Kidney epithelial cell (primary cell): Measurements from ENCODE around the gene RESP18. TPM values are rescaled to one million over a fixed set of nuclear protein-coding genes. Genes with fewer than 3 reads are reported as not detected.

ENCODE experiments used
- DNase-seq: peaks from one replicate; pipeline ENCODE4 v3.0.0-alpha.2; 2010; ENCODE audit warnings: low read depth
- H3K27me3 ChIP-seq: 2 replicates; pipeline ENCODE4 v1.6.0; 2011; ENCODE audit warnings: low read length; ENCODE audit not compliant: control insufficient read depth, insufficient read depth
- H3K36me3 ChIP-seq: 2 replicates; pipeline ENCODE4 v1.5.1; 2011; ENCODE audit warnings: low read length; ENCODE audit not compliant: control insufficient read depth, insufficient read depth
- H3K4me3 ChIP-seq: 2 replicates; pipeline ENCODE4 v1.5.1; 2011; ENCODE audit warnings: low read depth, mild to moderate bottlenecking, control low read depth, low read length
- CTCF ChIP-seq: IDR thresholded peaks from 2 replicates; pipeline ENCODE4 v1.5.1; 2011; ENCODE audit warnings: mild to moderate bottlenecking, moderate library complexity, low read length, control low read depth, inconsistent platforms; ENCODE audit not compliant: insufficient read depth, poor library complexity, severe bottlenecking
- total RNA-seq: library from RNA; depleted of rRNA; stranded (reverse); fragments of >200 nt; gene quantifications from 2 replicates; pipeline ENCODE4 v1.2.3, GENCODE V29; 2015

The RESP18 gene
- total RNA-seq, 1 donor from 2014 or later, result not detected

- Histone ChIP-seq H3K27me3 (no peaks in the 10 kb centered on the region), H3K36me3 (no peaks in the 10 kb centered on the region), H3K4me3 (no peak overlapping the region)
- DNase-seq, result no peak
- TF ChIP-seq CTCF, result no peak
Observed at GRCh38 chr2:219292616-219293015, 39.9 kb downstream of the RESP18 start.

GRCh38 chr2:219291910-219292490 is 40.5 kb downstream of the RESP18 start:
- H3K36me3 ChIP-seq, result no peaks in the 10 kb centered on the region
- no peak for TF ChIP-seq CTCF
- no peaks in the 10 kb centered on the region for H3K27me3 ChIP-seq
- no peak overlapping the region for H3K4me3 ChIP-seq
- no peak for DNase-seq

GRCh38 chr2:219291394-219291793 is 41.1 kb downstream of the RESP18 start:
- no peak for TF ChIP-seq CTCF
- H3K4me3 ChIP-seq, result no peak overlapping the region
- DNase-seq, result no peak
- no peaks in the 10 kb centered on the region for H3K27me3 ChIP-seq
- H3K36me3 ChIP-seq, result no peaks in the 10 kb centered on the region

GRCh38 chr2:219290381-219291171 is 42.0 kb downstream of the RESP18 start:
- no peak overlapping the region for H3K4me3 ChIP-seq

GRCh38 chr2:219289537-219290361 is 42.8 kb downstream of the RESP18 start:
- Histone ChIP-seq H3K36me3 (no peaks in the 10 kb centered on the region), H3K27me3 (no peaks in the 10 kb centered on the region), H3K4me3 (no peak overlapping the region)
- no peak for TF ChIP-seq CTCF
- DNase-seq, result no peak

More at GRCh38 chr2:219290381-219291171, 42.0 kb downstream of the RESP18 start:
- Histone ChIP-seq H3K27me3 (no peaks in the 10 kb centered on the region), H3K36me3 (no peaks in the 10 kb centered on the region)
- no peak for TF ChIP-seq CTCF
- DNase-seq, result no peak
